Suppressor macrophage treated with lipopolysaccharide for 1 hour (primary cell): Measurements from ENCODE around the gene SLC66A2.
"Not testable (repeated sequence)": the region's sequence is repeated elsewhere in the genome, so short reads cannot be mapped to it uniquely, and the experiment has no call there.

Experiments
- DNase-seq, 3 donors: peaks; one replicate each; pipeline ENCODE4 v3.0.0-alpha.2; 2020 to 2022

Gene SLC66A2

DNA sequence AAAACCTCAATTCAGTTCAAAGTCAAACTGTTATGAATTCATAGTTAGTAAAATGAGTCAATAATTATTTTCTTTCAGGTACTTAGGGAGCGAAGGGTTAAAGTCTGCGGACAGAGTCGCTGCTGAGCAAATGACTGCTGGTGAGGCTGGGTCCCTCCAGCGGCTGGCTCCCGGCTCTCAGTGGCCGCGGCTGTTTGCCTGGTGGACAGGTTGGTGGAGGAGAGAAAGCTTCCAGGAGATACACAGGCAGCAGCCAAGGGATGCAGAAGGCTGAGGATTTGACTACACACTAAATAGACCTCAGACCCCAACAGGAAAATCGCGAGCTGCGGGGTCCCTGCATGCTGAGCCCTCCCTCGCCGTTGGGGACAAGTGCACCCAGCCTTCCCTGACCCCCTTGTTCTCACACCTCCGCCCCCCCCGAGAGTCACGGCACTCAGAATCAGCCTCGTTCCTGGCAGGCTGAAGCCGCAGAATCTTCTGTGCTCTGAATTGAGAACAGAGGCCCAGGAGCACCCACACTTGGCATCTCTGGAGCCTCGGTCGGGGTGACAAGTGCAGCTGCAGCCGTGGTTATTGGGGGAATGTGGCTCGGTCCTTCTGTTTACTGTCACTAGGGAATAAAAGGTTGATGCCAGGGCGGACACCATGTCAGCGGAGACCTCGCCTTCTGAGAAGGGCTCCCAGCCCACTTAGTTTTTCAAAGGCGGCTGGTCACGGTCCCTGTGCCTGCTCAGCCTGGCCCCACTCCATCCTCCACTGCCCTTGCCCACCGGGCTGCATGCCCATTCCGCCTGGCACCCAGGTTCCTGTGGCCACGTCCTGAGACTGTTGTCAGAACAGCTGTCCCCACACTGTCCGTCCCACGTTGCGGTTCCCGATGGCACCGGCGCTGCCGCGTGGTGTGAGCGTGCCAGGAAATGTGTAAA, 74.0 kb downstream of the SLC66A2 start:
- no peak for DNase-seq

- DNase-seq = no peak
Observed at GRCh38 chr18:79876497-79876896, 75.0 kb downstream of the SLC66A2 start.

- no peak for DNase-seq
Observed at GRCh38 chr18:79875931-79876461, 75.5 kb downstream of the SLC66A2 start.

DNA sequence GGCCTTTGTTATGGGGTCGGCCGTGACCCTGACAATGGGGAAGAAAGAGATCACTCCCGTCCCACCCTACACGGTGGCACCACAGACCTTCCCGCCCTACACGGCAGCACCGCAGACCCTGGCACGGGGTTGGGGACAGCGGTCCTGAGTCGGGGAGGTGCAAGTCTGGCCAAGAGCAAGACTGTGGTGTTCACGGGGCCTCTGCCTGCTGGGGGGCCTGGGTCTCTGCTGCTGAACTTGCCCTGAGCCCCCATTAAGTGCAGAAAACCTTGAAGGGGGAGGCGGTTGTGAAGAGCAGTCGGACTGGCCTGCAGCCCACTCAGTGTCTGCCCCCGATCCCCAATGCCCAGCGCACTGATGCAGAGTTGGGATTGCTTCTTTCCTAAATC, 75.9 kb downstream of the SLC66A2 start:
- DNase-seq = no peak

DNA sequence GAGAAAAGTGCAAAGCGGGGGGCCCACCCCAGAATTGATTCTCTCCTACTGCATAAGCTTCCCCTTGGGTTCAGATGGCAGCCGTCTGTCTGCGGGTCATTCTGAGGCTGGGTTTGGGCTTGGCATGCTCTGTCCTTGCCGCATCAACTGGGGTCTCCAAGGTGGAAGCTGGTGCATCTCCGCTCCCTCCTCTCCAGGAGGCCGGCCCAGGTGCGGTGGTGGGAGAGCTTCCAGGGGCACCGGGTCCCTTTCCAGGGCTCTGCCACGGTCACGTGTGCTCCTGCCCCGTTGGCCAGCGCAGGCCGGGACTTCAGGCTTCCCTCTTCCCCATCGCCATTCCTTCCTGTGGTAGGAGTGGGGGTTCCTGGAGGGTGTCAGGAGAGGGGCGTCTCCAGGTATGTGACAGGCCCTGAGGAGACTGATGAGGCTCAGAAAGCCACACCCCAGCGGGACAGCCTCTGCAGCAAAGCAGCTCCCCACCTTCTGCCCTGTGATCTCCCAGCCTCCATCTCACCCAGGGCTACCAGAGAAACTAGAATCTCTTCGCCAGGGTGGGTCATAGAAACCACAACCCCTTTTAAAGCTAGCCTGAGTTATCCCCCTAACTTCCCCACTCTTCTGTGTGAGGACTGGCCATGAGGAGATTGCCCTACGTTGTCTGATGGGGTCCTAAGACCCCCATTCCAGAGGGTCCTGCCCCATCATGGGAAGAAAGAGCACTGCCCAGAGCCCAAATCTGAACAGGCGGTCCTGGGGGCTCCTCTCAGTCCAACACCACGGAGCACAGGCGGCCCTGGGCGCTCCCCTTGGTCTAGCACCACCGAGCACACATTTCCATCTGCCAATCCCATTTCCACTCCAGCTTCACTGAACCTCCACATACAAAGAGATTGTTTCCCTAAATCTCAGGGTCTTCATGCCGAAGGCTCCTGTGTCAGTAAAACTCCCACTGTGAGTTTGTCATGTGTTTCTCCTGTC, 76.6 kb downstream of the SLC66A2 start:
- DNase-seq = no peak

- no peak for DNase-seq
Observed at GRCh38 chr18:79873449-79874110, 77.9 kb downstream of the SLC66A2 start.

DNA sequence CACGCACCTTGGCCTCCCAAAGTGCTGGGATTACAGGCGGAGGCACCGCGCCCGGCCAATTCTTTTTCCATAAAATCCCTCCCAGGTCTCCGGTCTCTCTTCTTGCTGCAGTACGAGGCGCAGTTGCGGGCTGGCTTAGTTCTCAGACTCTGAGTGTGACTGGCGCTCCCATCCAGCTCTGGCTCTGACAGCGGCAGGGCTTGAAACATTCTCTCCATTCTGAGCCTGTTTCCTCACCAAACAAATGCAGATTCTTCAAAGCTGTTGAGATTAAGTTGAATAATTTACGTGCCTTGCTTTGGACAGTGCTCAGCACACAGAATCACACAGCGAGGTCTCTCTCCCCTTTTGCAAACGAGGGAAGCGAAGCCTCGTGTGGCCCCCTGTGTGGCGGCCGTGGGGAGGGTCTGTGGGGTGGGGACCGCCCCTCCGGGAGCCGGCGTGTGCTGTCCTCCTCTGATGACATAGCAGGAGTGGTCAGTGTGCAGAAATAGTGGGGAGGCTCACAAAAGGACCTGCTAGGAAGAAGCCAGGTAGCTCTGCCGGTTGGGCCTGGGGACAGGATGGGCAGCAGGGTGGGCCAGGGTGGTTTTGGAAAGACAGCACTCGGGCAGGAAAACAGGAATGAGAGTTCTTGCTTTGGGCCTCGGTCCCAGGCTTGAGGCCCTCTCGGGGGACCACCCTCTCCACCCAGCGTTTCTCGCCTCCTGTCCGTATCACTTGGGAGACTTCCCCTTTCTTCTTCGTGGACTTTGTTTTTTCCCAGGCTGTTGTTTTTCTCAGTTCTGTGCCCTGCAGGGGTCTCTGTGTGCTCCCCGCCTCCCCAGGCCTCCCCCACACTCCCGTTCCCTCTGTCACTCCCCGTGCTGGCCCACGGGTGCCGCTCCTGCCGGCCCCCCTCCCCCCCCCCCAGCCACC, 78.7 kb downstream of the SLC66A2 start:
- peak in 1 of 3 donors; percentile 8 for DNase-seq

DNA sequence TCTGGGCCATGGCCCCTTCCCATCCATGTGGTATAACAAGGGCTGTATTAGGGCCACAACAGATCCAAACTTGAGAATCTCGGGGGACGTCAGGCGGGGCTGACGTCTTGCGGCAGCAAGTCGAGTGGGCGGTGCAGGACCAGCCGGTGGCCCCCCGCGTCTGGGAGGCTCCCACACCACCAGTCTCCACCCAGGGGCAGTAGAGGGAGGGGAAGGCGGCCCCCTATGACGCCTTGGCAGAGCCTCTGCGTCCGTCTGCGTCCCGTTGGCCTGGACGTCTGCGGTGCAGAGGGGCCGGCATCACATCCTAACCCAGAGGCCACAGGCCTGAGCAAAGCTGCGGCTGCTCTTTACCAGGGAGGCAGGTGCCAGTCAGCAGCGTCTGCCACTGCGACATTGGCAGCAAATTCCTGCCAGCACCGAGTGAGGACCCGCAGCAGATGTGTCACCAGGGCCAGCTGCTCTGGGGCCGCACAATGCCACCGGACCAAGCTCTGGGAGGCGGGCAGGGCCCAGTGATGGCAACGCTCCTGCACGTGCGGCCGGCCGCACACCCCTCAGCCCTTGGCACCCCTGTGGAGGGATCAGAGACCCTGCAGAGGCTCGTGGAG, 79.9 kb downstream of the SLC66A2 start:
- no peak for DNase-seq

DNA sequence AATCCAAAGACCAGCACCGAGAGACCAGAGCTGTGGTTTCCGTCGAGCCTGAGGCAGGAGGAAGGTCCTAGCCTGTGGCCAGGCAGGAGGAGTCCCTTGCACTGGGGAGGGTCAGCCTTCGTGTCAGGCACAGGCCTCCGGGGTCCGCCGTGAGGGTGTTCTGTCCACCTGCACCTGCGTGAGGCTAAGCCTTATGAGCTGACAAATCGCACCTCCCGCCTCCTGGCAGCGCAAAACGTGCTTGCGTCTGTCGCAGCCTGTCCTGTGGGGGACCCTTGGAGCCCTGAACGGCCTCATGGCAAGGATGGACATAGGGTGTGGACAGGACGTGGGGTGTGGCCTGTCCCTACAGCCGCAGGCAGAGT, 80.4 kb downstream of the SLC66A2 start:
- no peak for DNase-seq

GRCh38 chr18:79870301-79871025, 81.0 kb downstream of the SLC66A2 start:
- no peak for DNase-seq

DNA sequence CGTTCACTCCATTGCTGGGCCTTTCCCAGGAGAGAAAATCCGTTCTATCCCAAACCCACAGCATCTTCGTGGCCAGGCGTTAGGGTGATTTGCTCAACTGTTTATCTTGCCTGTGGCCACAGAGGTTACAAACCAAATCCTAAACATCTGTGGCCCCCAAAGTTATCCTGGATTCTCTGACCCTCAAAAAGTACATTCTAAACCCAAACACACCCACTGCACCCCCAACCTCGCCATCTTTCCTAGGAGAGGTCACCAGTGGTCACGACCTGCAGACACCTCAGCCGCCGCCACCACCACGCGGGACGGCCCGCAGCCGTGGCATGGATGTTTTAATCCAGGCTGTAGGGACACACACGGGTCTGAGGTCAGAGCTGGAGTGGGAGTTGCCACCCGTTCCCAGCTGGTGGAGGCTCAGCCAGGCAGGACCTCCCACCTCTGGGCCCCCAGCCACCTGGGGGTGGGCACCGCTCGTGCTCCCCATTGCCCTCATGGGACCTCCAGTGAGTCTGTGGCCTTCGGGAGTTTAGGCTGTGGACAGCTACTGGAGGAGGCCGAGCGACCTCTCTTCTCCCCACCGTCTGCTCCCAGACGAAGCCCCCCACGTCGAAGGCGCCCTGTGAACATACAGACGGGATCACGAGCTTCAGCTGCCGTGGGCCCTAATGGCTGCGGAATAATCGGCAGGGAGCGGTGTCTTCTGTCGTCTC, 81.7 kb downstream of the SLC66A2 start:
- DNase-seq = no peak

DNA sequence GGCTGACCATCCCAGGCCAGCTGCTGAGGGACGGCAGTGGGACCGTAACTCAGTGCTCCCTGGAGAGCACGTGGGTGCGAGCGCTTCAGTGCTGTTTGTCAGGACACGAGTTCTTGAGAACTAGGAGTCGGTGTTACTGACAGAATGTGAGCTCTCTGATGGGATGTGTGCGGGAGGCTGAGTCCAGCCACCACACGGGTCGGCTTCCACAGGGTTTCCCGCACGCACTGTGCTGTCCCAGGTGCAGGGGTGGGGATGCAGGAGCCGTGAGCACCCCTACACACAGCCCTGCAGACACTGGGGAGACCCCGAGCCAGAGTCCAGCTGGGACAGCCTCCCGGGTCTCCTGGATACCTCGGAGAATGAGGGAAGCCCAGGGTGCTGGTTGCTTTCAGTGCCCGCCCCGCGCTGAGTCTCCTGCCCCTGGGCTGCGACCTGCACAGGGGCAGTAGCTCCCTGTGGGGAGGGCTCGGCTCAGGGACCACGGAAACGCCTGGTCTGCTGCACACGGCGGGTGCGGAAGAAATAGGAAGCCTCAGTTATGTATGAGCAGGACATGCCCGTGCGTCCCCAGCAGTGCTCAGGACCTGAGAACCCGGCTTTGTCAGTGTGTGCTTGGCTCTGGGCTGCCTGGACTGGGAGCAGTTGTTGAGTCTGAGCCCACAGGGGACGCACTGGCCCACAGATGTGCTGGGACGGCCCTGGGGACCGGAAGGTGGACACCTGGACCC, 82.5 kb downstream of the SLC66A2 start:
- DNase-seq = no peak

GRCh38 chr18:79868168-79868784, 83.2 kb downstream of the SLC66A2 start:
- DNase-seq = no peak

- DNase-seq = no peak
Observed at GRCh38 chr18:79867666-79868065, 83.8 kb downstream of the SLC66A2 start.

DNA sequence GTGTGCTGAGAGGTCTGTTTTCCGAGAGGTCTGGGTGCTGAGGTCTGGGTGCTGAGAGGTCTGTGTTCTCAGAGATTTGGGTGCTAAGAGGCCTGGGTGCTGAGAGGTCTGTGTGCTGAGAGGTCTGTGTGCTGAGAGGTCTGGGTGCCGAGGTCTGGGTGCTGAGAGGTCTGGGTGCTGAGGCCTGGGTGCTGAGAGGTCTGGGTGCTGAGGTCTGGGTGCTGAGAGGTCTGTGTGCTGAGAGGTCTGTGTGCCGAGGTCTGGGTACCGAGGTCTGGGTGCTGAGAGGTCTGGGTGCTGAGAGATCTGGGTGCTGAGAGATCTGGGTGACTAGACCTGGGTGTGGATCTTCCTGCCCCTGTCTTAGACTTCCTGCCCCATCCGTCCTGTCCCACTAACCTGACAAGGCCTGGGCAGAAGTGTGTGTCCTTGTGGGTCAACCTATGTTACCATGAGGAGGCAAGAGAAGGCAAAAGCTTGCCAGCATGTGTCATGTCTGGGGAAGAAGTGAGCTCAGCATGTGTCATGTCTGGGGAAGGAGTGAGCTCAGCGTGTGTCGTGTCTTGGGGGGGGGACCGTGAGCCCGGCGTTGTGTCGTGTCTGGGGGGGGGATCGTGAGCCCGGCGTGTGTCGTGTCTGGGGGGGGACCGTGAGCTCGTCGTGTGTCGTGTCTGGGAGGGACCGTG, 84.4 kb downstream of the SLC66A2 start:
- no peak for DNase-seq

GRCh38 chr18:79865951-79866350, 85.5 kb downstream of the SLC66A2 start:
- DNase-seq = not testable (repeated sequence)

DNA sequence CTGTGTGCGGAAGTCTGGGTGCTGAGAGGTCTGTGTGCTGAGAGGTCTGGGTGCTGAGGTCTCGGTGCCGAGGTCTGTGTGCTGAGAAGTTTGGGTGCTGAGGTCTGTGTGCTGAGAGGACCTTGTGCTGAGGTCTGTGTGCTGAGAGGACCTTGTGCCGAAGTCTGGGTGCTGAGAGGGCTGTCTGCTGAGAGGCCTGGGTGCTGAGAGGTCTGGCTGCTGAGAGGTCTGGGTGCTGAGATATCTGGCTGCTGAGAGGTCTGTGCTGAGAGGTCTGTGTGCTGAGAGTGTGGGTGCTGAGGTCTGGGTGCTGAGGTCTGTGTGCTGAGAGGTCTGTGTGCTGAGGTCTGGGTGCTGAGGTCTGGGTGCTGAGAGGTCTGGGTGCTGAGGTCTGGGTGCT, 86.5 kb downstream of the SLC66A2 start:
- not testable (repeated sequence) for DNase-seq
